HG03025 (cell line): ENCODE results near the gene CTCFL.

Experiments used
- ATAC-seq: cut with Tn5 transposase; IDR thresholded peaks from one replicate; pipeline ENCODE4 v1.9.1; 2021; ENCODE audit warnings: mild to moderate bottlenecking, moderate library complexity; ENCODE audit not compliant: unreplicated experiment, low FRiP score

CTCFL gene

GRCh38 chr20:57450419-57450818, 74.5 kb downstream of the CTCFL start:
- peak; percentile 70 for ATAC-seq

GRCh38 chr20:57449398-57450354, 75.3 kb downstream of the CTCFL start:
- ATAC-seq = no peak

GRCh38 chr20:57448764-57449354, 76.1 kb downstream of the CTCFL start:
- ATAC-seq = no peak
